GM19395 (cell line): ENCODE results near the gene FAM131C.
"Not testable (repeated sequence)": the region's sequence is repeated elsewhere in the genome, so short reads cannot be mapped to it uniquely, and the experiment has no call there.

ENCODE experiments used
- ATAC-seq: cut with Tn5 transposase; IDR thresholded peaks from one replicate; pipeline ENCODE4 v1.9.1; 2021; ENCODE audit warnings: mild to moderate bottlenecking, moderate library complexity; ENCODE audit not compliant: unreplicated experiment

Gene FAM131C

GRCh38 chr1:16062687-16063075 is 10.8 kb downstream of the FAM131C start:
- ATAC-seq, result not testable (repeated sequence)

DNA sequence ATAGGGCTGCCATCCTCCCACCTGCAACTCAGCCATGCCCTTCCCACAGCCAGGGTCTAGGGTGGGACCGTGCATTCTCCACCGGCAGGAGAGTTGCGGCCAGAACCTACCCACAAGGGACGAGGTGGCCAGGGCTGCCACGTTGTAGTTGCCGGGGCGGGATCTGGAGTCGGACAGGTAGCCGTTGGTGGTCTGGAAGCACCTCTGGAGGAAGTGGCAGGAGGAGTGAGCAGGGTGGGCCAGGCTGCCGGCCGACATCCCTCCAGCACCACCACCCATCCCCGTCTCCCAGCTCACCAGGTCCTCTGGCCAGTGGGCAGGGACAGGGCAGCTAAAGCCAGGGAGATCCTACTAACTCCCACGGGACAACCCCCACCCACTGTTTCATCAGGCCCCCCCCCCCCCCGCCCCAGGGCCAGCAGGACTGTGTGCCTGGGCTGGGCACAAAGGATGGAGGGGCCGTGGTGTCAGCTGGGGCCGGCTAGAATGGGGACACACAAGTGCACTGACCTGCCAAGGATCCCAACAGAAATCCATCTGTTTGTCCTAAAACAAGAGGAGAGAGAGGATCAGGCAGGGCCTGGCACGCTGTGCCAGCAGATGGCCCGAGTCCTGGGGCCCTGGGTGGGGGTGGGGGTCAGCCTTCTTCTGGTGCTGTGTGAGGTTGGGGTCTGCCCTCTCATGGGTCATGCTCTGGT is 11.3 kb downstream of the FAM131C start:
- not testable (repeated sequence) for ATAC-seq

GRCh38 chr1:16061266-16061665 is 12.2 kb downstream of the FAM131C start:
- ATAC-seq, result no peak

- not testable (repeated sequence) for ATAC-seq
Observed at GRCh38 chr1:16058394-16059120, 14.9 kb downstream of the FAM131C start.

GRCh38 chr1:16057314-16057915 is 16.0 kb downstream of the FAM131C start:
- not testable (repeated sequence) for ATAC-seq

DNA sequence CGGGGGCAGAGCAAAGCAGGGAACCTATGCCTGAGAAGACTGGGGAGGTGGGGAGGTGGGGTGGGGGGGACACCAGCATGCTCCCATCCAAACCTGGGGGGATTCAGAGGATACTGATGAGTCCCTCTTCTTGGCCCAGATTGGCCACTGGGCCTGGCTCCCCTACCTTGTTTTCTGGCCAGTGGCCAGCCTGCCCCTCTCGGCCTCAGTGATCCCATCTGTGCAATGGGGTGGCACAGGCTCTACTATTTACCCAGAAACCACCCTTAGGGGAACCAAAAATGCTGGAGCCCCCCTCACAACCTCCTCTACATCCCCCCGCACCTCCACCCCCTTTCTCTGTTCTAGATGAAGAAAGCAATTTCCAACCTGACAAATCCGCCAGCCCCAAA is 16.9 kb downstream of the FAM131C start:
- not testable (repeated sequence) for ATAC-seq

GRCh38 chr1:16055613-16056520 is 17.6 kb downstream of the FAM131C start:
- peak; percentile 84 for ATAC-seq

- no peak for ATAC-seq
Observed at GRCh38 chr1:16054598-16055540, 18.6 kb downstream of the FAM131C start.

DNA sequence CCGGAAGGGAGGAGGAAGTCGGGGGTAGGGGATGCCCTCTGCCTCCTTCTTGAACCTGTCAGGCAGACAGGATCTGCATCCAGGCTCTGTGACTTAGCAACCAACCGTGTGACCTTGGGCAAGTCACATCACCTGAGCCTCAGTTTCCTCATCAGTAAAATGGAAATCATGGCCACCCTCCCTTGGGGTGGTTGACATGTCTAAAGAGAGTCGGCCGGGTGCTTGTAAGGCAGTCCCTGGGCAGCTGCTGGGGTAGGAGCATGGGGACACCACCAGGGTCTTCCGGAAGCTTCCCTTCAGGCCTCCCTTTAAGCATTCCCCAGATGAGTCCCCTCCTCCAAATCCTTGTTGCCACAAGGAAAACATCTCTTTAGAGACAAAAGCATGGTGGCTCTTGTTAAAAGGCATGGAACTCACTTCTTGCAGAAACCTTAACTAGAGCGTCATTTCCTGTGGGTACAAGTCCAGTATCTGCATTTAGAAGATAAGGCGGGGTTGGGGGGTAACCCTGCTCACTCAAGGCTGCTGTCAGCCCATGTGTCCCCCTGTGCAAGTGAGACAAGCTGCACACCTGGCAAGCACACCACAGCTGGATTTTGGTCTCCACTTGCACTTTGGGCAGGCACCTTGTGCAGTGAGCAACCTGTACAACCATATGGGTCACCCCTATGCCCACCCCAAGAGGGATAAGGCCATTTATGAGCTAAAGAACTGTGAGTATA is 19.5 kb downstream of the FAM131C start:
- ATAC-seq, result no peak

- not testable (repeated sequence) for ATAC-seq
Observed at GRCh38 chr1:16051949-16052348, 21.5 kb downstream of the FAM131C start.

DNA sequence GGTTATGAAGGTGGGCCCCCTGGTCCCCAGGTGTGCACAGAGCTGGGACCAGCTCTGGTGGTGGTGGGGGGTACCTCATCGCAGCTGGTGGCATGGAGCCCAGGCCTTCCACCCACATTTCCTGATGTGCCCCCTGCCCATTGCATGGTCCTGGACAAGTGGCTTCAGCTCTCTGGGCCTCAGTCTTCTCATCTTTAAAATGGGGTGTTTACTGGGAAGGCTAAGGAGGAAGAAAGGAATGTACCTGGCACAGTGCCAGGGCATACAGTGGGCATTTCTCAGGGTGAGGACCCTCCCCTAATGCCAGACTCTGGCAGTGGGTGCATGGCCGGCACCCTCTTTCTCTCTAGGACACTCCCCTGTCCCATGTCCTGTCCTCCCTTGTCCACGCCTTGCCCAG is 22.4 kb downstream of the FAM131C start:
- no peak for ATAC-seq

- ATAC-seq, result no peak
Observed at GRCh38 chr1:16050328-16050727, 23.1 kb downstream of the FAM131C start.

GRCh38 chr1:16048573-16049189 is 24.8 kb downstream of the FAM131C start:
- no peak for ATAC-seq

GRCh38 chr1:16047791-16048475 is 25.5 kb downstream of the FAM131C start:
- no peak for ATAC-seq

DNA sequence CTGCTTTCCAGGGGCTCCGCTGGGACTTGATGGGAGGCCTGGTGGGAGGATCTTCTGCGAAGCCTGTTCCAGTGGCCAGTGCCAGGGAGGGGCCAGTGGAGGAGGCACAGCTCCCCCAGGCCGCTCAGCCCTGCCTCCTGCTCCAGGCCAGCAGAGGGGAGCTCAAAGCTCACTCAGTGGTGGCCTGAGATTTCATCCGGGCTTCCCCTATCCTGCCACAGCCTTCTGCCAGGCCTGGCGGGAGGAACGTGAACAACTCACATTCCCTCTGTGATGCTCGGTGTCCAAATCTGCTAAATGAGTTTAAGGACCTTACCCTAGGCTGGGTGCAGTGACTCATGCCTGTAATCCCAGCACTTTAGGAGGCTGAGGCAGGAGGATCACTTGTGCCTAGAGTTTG is 26.6 kb downstream of the FAM131C start:
- ATAC-seq, result no peak

DNA sequence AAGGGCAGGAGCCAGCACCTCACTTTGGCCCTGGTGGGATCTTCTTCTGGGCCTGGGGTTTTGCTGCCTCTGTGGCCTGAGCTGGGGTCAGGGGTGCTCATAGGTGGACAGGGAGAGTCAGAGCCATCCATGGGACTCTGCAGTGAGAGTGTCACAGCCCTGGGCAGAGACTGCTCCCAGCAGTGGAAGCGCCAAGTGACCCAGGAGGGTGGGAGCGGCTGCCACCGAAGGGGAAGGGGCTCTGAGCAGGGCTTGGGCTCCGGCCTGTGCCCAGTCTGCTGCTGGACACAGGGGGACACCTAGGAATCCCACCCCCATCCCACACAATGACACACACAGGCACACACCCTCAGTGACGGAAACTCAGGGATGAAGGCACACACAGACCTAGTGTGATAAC is 29.5 kb downstream of the FAM131C start:
- no peak for ATAC-seq

GRCh38 chr1:16043521-16043920 is 29.9 kb downstream of the FAM131C start, which contains the start of gene CLCNKB:
TSS of gene CLCNKB (plus strand) at chr1:16043782. CDS start at chr1:16044493, 711 bp downstream.
- no peak for ATAC-seq

GRCh38 chr1:16042654-16043053 is 30.8 kb downstream of the FAM131C start:
- ATAC-seq, result not testable (repeated sequence)
